ENCODE measurements around the gene CPSF3.
"Not testable (repeated sequence)": the region's sequence is repeated elsewhere in the genome, so short reads cannot be mapped to it uniquely, and the experiment has no call there.

The CPSF3 gene

GRCh38 chr2:9480157-9480556 is 56.7 kb downstream of the CPSF3 start:
- Histone ChIP-seq H3K9ac (ENCODE audit: low read length) (no peak overlapping the region), H3K36me3 (ENCODE audit: control insufficient read depth, insufficient read depth, low read length) (peaks cover 22% of the 10 kb centered on the region), H3K9me3 (ENCODE audit: control insufficient read depth, low read length) (no peaks in the 10 kb centered on the region), H3K27me3 (ENCODE audit: control insufficient read depth, insufficient read depth, low read length) (no peaks in the 10 kb centered on the region), H3K4me1 (ENCODE audit: control insufficient read depth, insufficient read depth, low read length) (no peaks in the 10 kb centered on the region), H3K4me3 (ENCODE audit: low read length) (no peak overlapping the region)

DNA sequence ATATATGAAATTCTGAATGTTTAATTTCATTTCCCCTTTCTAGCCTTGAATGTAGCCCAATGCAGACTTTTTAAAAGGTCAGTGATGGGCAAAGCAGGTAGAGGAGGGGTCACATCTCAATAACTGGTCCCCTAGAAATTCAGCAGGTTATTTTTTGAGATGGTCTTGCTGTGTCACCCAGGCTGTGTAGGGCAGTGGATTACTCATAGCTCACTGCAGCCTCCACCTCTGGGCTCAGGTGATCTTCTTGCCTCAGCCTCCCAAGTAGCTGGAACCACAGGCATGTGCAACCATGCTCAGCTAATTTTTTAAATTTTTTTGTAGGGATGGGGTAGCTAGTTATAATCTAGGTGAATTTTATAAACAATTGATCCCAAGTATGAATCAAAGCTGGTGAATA is 59.7 kb downstream of the CPSF3 start:
- Histone ChIP-seq H3K4me3 (ENCODE audit: low read length) (no peak overlapping the region), H3K27me3 (ENCODE audit: control insufficient read depth, insufficient read depth, low read length) (no peaks in the 10 kb centered on the region), H3K9me3 (ENCODE audit: control insufficient read depth, low read length) (no peaks in the 10 kb centered on the region), H3K36me3 (ENCODE audit: control insufficient read depth, insufficient read depth, low read length) (peaks cover 31% of the 10 kb centered on the region), H3K4me1 (ENCODE audit: control insufficient read depth, insufficient read depth, low read length) (no peaks in the 10 kb centered on the region), H3K9ac (ENCODE audit: low read length) (no peak overlapping the region)

GRCh38 chr2:9484533-9484932 is 61.1 kb downstream of the CPSF3 start:
- Histone ChIP-seq H3K27me3 (ENCODE audit: control insufficient read depth, insufficient read depth, low read length) (no peaks in the 10 kb centered on the region), H3K36me3 (ENCODE audit: control insufficient read depth, insufficient read depth, low read length) (peaks cover 31% of the 10 kb centered on the region), H3K4me3 (ENCODE audit: low read length) (no peak overlapping the region), H3K4me1 (ENCODE audit: control insufficient read depth, insufficient read depth, low read length) (no peaks in the 10 kb centered on the region), H3K9ac (ENCODE audit: low read length) (no peak overlapping the region), H3K9me3 (ENCODE audit: control insufficient read depth, low read length) (no peaks in the 10 kb centered on the region)

- H3K4me3 ChIP-seq (ENCODE audit: low read length) = no peak overlapping the region
- H3K9ac ChIP-seq (ENCODE audit: low read length) = no peak overlapping the region
- no peaks in the 10 kb centered on the region for H3K27me3 ChIP-seq (ENCODE audit: control insufficient read depth, insufficient read depth, low read length)
- H3K4me1 ChIP-seq (ENCODE audit: control insufficient read depth, insufficient read depth, low read length) = no peaks in the 10 kb centered on the region
- H3K36me3 ChIP-seq (ENCODE audit: control insufficient read depth, insufficient read depth, low read length) = peaks cover 21% of the 10 kb centered on the region
- H3K9me3 ChIP-seq (ENCODE audit: control insufficient read depth, low read length) = no peaks in the 10 kb centered on the region
These were observed 65.4 kb downstream of the CPSF3 start for GRCh38 chr2:9488583-9489547.

- H3K27me3 ChIP-seq (ENCODE audit: control insufficient read depth, insufficient read depth, low read length) = no peaks in the 10 kb centered on the region
- no peaks in the 10 kb centered on the region for H3K4me1 ChIP-seq (ENCODE audit: control insufficient read depth, insufficient read depth, low read length)
- no peaks in the 10 kb centered on the region for H3K9me3 ChIP-seq (ENCODE audit: control insufficient read depth, low read length)
- H3K9ac ChIP-seq (ENCODE audit: low read length) = no peak overlapping the region
- peaks cover 10% of the 10 kb centered on the region for H3K36me3 ChIP-seq (ENCODE audit: control insufficient read depth, insufficient read depth, low read length)
- no peak overlapping the region for H3K4me3 ChIP-seq (ENCODE audit: low read length)
These were observed 67.3 kb downstream of the CPSF3 start for GRCh38 chr2:9490789-9491188.

DNA sequence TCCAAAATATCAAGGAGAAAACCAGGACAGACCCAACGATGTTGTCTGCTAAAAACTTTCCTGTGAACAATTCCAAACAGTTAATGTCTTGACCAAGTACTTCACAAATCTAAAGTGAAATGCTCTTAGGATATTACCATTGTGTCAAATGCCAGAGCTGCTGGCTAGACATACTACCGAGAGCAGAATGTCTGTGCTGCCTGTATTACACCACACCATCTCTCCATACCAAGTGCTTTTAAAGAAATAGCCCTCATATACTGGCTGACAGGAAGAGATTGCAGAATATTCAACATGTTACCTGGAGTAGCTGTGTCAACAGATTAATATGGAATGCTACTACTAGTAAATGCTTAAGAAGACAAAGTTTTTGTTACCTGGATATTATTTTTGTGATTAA is 69.5 kb downstream of the CPSF3 start:
- no peaks in the 10 kb centered on the region for H3K9me3 ChIP-seq (ENCODE audit: control insufficient read depth, low read length)
- no peaks in the 10 kb centered on the region for H3K4me1 ChIP-seq (ENCODE audit: control insufficient read depth, insufficient read depth, low read length)
- no peaks in the 10 kb centered on the region for H3K27me3 ChIP-seq (ENCODE audit: control insufficient read depth, insufficient read depth, low read length)
- H3K36me3 ChIP-seq (ENCODE audit: control insufficient read depth, insufficient read depth, low read length) = peaks cover 7% of the 10 kb centered on the region
- H3K9ac ChIP-seq (ENCODE audit: low read length) = no peak overlapping the region
- H3K4me3 ChIP-seq (ENCODE audit: low read length) = no peak overlapping the region

GRCh38 chr2:9493478-9493877 is 70.0 kb downstream of the CPSF3 start:
- peaks cover 7% of the 10 kb centered on the region for H3K36me3 ChIP-seq (ENCODE audit: control insufficient read depth, insufficient read depth, low read length)
- H3K9ac ChIP-seq (ENCODE audit: low read length) = no peak overlapping the region
- H3K27me3 ChIP-seq (ENCODE audit: control insufficient read depth, insufficient read depth, low read length) = no peaks in the 10 kb centered on the region
- H3K4me3 ChIP-seq (ENCODE audit: low read length) = no peak overlapping the region
- no peaks in the 10 kb centered on the region for H3K9me3 ChIP-seq (ENCODE audit: control insufficient read depth, low read length)
- no peaks in the 10 kb centered on the region for H3K4me1 ChIP-seq (ENCODE audit: control insufficient read depth, insufficient read depth, low read length)

DNA sequence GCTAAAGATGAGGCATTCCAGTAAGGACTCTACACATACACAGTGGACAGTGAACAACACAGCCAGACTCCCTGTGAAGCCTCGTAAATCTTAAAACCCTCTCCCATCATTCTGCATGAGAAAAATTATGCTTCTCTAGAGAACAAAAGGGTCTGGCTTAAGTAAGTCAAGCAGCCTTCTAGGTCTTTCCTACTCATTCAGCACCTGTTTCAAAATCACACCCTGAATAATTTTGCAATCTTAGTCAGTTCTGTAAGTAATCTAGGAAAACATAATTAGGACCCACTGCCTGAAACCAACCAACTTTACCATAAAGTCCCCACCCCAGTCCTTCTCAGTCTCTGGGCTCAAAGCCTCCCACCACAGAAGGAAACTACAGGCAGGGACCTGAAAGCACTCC is 70.6 kb downstream of the CPSF3 start:
- no peaks in the 10 kb centered on the region for H3K4me1 ChIP-seq (ENCODE audit: control insufficient read depth, insufficient read depth, low read length)
- H3K36me3 ChIP-seq (ENCODE audit: control insufficient read depth, insufficient read depth, low read length) = peaks cover 7% of the 10 kb centered on the region
- no peak overlapping the region for H3K4me3 ChIP-seq (ENCODE audit: low read length)
- H3K9me3 ChIP-seq (ENCODE audit: control insufficient read depth, low read length) = no peaks in the 10 kb centered on the region
- H3K9ac ChIP-seq (ENCODE audit: low read length) = no peak overlapping the region
- H3K27me3 ChIP-seq (ENCODE audit: control insufficient read depth, insufficient read depth, low read length) = no peaks in the 10 kb centered on the region

- Histone ChIP-seq H3K27me3 (ENCODE audit: control insufficient read depth, insufficient read depth, low read length) (no peaks in the 10 kb centered on the region), H3K36me3 (ENCODE audit: control insufficient read depth, insufficient read depth, low read length) (peaks cover 4% of the 10 kb centered on the region), H3K9ac (ENCODE audit: low read length) (no peak overlapping the region), H3K9me3 (ENCODE audit: control insufficient read depth, low read length) (no peaks in the 10 kb centered on the region), H3K4me1 (ENCODE audit: control insufficient read depth, insufficient read depth, low read length) (no peaks in the 10 kb centered on the region), H3K4me3 (ENCODE audit: low read length) (no peak overlapping the region)
These were observed 73.6 kb downstream of the CPSF3 start for GRCh38 chr2:9497017-9497416.

- no peak overlapping the region for H3K4me3 ChIP-seq (ENCODE audit: low read length)
- no peaks in the 10 kb centered on the region for H3K9me3 ChIP-seq (ENCODE audit: control insufficient read depth, low read length)
- peaks cover 8% of the 10 kb centered on the region for H3K36me3 ChIP-seq (ENCODE audit: control insufficient read depth, insufficient read depth, low read length)
- no peaks in the 10 kb centered on the region for H3K4me1 ChIP-seq (ENCODE audit: control insufficient read depth, insufficient read depth, low read length)
- no peaks in the 10 kb centered on the region for H3K27me3 ChIP-seq (ENCODE audit: control insufficient read depth, insufficient read depth, low read length)
- H3K9ac ChIP-seq (ENCODE audit: low read length) = no peak overlapping the region
These were observed 74.8 kb downstream of the CPSF3 start for GRCh38 chr2:9498210-9498609.

GRCh38 chr2:9508931-9509330 is 85.5 kb downstream of the CPSF3 start:
- H3K36me3 ChIP-seq (ENCODE audit: control insufficient read depth, insufficient read depth, low read length) = no peaks in the 10 kb centered on the region
- H3K9ac ChIP-seq (ENCODE audit: low read length) = no peak overlapping the region
- H3K4me3 ChIP-seq (ENCODE audit: low read length) = no peak overlapping the region
- no peaks in the 10 kb centered on the region for H3K4me1 ChIP-seq (ENCODE audit: control insufficient read depth, insufficient read depth, low read length)
- H3K9me3 ChIP-seq (ENCODE audit: control insufficient read depth, low read length) = no peaks in the 10 kb centered on the region
- H3K27me3 ChIP-seq (ENCODE audit: control insufficient read depth, insufficient read depth, low read length) = no peaks in the 10 kb centered on the region

- not testable (repeated sequence) for H3K36me3 ChIP-seq (ENCODE audit: control insufficient read depth, insufficient read depth, low read length); H3K27me3 ChIP-seq (ENCODE audit: control insufficient read depth, insufficient read depth, low read length); H3K4me1 ChIP-seq (ENCODE audit: control insufficient read depth, insufficient read depth, low read length); H3K9ac ChIP-seq (ENCODE audit: low read length); H3K9me3 ChIP-seq (ENCODE audit: control insufficient read depth, low read length); H3K4me3 ChIP-seq (ENCODE audit: low read length)
These were observed 90.5 kb downstream of the CPSF3 start for GRCh38 chr2:9513946-9514345.
